Myocyte (in vitro differentiated cells): Measurements from ENCODE around the gene FKBP7. TPM values are rescaled to one million over a fixed set of nuclear protein-coding genes. Genes with fewer than 3 reads are reported as not detected.
A peak's percentile ranks its signal among the peaks of the same experiment; 100 is the strongest.
"Not testable (repeated sequence)": the region's sequence is repeated elsewhere in the genome, so short reads cannot be mapped to it uniquely, and the experiment has no call there.

Source experiments
- DNase-seq: peaks from one replicate; pipeline ENCODE4 v3.0.0-alpha.2; 2012; ENCODE audit warnings: low read depth
- total RNA-seq: library from RNA; depleted of rRNA; stranded (reverse); fragments of >200 nt; gene quantifications from 2 replicates; pipeline ENCODE4 v1.2.3, GENCODE V29; 2014

FKBP7 gene
- total RNA-seq, 1 donor from 2014 or later = 32.4 TPM

- no peak for DNase-seq
Observed at GRCh38 chr2:178491612-178492011, 13.2 kb upstream of the FKBP7 start.

GRCh38 chr2:178485356-178485755 lies 7.0 kb upstream of the FKBP7 start:
- DNase-seq = no peak

GRCh38 chr2:178484245-178485041 lies 6.0 kb upstream of the FKBP7 start:
- peak; percentile 32 for DNase-seq

DNA sequence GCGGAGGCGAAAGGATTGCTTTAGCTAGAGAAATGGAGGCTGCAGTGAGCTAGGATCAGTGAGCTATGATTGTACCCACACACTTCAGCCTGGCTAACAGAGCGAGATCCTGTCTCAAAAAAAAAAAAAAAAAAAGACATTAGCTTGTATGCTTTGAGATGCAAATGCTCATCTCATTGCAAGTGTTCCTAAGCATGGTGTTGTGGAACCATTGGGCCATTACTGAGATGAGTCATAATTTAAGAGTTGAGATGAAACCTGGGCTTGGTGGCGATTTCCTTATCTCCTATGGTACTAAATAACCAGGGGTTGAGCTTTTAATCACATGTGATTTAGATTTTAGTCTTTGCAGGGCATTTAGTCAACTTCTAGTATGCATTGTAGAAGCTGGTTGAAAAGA lies 4.0 kb upstream of the FKBP7 start:
- DNase-seq = no peak

- DNase-seq = peak; percentile 98
Observed at GRCh38 chr2:178480227-178481181, 2.1 kb upstream of the FKBP7 start, which contains the start of gene PLEKHA3. Gene PLEKHA3 (plus strand): TSS chr2:178480457. CDS start chr2:178480870, 413 bp downstream.

- DNase-seq = no peak
Observed at GRCh38 chr2:178479758-178480226, 1.4 kb upstream of the FKBP7 start.

- no peak for DNase-seq
Observed at GRCh38 chr2:178479275-178479616, 846 bp upstream of the FKBP7 start.

GRCh38 chr2:178478130-178478438 lies 316 bp downstream of the FKBP7 start:
- no peak for DNase-seq

- peak; percentile 27 for DNase-seq
Observed at GRCh38 chr2:178477443-178478129, 814 bp downstream of the FKBP7 start.

DNA sequence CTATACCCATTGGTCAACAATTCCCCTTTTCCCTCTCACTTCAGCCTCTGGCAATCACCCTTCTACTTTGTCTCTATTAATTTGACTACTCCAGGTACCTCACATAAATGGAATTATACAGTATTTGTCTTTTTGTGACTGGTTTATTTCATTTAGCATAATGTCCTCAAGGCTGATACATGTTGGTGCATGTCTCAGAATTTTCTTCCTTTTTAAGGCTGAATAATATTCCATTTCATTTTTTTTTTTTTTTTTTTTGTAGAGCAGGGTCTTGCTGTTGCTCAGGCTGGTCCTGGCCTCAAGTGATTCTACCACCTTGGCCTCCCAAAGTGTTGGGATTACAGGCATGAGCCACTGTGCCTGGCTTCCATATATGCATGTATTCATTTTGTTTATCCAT lies 1.9 kb downstream of the FKBP7 start:
- DNase-seq = no peak

DNA sequence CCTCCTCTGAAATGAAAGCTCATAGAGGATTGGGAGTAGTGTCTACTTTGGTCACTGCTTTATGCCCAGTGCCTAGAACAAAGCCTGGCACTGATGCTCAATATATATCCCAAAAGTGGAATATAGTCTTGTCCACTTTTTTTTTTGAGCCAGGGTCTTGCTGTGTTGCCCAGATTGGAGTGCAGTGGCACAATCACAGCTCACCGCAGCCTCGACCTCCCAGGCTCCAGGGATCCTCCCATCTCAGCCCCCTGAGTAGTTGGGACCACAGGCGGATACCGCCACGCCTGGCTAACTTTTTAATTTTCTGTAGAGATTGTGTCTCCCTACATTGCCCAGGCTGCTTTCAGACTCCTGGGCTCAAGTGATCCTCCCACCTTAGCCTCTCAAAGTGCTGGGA lies 3.8 kb downstream of the FKBP7 start:
- DNase-seq = no peak

GRCh38 chr2:178473931-178474330 lies 4.5 kb downstream of the FKBP7 start:
- peak; percentile 47 for DNase-seq

DNA sequence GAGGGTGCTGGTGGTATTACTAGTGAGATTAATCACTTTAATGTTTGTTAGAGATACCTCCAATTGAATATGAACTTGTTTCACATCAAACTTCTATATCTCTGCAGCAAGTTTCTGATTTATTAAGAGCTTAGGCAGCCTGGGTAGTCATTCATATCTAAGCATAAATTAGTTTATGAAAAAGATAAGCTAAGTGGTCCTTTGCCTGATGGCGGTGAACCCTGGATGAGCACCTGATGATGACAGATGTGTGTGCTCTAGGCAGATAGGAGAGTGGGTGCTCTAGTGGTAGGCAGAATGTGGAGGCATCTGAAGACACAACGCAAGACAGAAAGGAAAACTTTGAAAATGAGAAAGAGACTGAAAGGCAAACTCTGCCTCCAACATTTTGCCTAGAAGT lies 5.0 kb downstream of the FKBP7 start:
- DNase-seq = no peak

GRCh38 chr2:178471313-178471712 lies 7.1 kb downstream of the FKBP7 start:
- DNase-seq = not testable (repeated sequence)

DNA sequence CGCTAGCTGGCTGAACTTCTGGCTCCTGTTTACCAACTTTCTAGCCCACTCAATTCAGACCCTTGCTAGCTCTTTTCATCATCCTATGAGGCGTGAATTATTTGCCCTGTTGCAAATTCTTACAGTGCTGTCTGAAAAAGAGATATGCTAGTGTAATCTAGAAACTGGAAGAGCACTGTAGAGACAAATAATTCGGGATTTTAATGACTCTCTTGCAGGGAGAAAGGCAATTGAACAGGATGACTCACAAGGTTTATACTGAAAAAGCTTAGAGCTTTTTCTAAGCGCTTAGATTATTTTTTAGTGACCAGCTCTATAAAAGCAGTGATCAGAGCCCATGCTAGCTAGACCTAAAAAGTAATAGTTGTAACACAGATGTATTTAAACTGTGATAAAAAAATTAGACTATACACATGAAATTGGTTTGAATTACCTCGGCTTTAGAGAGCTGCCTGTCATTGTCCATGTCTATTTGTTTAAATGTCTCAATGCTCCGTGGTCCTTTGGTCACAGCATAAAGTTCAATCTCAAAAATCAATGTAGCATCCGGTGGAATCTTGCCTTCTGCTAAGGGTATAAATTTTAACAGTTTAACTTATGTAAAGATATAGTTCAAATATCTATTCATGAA lies 9.1 kb downstream of the FKBP7 start:
- DNase-seq = no peak

DNA sequence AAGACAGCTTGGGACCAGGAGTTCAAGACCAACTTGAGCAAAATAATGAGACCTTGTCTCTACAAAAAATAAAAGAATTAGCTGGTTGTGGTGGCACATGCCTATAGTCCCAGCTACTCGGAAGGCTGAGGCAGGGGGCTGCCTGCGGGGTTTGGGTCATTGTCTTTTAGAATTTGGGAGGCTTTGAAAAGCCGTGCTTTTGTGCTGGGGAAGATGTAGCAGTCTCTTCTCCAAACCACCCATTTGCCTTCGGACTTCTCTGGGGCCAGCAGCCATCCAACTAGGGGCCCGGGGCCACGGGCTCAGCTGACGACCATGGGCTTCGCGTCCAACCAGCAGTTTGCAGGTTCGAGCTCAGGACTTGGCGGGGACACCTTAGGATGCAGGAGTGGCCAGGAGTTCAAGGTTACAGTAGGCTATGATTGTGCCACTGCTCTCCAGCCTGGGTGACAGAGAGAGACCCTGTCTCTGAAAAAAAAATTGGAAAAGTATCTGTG lies 21.0 kb downstream of the FKBP7 start:
- no peak for DNase-seq

GRCh38 chr2:178455947-178456346 lies 22.5 kb downstream of the FKBP7 start:
- peak; percentile 85 for DNase-seq

DNA sequence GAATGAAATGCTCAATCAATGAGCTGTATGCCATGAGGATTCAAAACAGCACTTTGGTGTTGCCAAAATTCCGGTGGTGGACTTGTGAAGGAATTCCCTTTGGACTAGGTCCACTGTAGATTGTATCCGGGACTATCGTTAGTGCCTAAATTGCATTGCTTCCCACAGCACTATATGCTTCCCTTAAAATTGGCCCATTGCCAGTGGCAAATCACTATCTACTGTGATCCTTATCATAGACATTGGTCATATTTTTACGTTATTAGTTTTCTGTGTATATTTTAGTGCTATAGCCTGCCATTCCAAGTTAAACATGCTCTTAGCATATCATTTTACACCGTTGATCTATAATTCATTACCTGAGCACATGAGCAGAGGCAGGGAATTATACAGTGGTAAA lies 25.5 kb downstream of the FKBP7 start:
- DNase-seq = no peak

GRCh38 chr2:178452334-178452733 lies 26.1 kb downstream of the FKBP7 start:
- DNase-seq = no peak

DNA sequence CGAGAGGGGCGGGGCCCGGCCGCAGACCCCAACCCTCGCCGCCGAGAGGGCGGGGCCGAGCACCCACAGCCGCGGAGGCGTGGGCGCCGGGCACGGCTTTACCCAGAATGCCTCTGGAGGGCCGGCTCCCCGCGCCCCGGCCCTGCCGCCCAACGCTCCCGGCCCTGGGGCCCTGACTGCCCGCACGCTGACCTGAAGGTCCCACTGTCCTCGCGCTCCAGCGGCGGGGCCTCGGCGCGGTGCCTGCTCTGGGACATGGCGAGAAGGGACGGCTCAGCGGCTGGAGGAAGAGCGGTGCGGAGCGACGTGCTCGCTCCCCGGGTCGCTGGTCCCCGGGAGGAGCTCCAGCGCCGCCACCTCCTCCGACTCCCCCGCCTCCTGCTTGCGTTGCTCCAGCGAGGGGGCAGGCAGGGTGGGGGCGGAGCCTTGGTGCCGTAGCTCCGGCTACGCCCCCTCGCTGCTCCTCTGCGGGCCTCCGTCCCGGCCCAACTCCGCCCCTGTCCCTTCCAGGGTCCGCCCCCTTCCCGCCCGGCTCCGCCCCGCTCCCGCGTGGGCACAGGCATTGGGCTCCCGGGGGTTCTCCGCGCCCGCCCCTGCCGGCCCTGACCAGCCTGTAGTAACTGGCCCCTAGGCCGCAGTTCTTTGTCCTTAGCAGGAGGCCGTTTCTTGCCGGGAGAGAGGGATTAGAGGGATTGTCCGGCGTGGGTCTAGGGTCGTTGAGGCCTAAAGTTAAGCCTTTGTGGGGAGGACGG lies 27.4 kb downstream of the FKBP7 start, which contains the start of the genes PJVK and PRKRA:
Gene PJVK (plus strand): TSS at position 605 of the 752 bp plus-strand sequence. CDS start 2,032 bp downstream, outside the sequence.
Gene PRKRA (minus strand): TSS at position 402 of the 752 bp plus-strand sequence. CDS start 145 bp downstream, at position 257.
- peak; percentile 97 for DNase-seq
